Endothelial cell of hepatic sinusoid (primary cell): Measurements from ENCODE around the gene LHCGR.

Experiments used
- in situ Hi-C: cut with HindIII; loops from 2 replicates; pipeline ENCODE4 v1.10.0; 2017; ENCODE audit warnings: low sequenced_read_pairs

Gene LHCGR

DNA sequence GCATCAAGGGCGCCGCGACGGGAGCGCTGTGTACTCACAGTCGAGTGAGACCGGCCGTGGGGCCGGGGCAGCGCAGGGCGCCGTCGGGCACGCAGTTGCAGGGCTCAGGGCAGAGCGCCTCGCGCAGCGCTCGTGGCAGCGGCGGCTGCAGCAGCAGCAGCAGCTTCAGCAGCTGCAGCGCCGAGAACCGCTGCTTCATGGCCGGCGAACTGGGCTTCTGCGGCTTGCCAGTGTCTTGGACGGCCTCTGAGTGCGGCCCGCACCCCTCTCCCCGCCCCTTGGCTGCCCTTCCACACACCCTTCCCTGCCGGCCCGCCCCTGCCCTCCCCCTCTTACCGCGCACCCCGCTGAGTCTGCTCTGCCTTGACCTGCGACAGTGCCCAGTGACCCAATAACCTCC is at the start of gene LHCGR:
Gene LHCGR (minus strand): TSS at position 252 of the 400 bp plus-strand sequence. CDS start 53 bp downstream, at position 199.
- in situ Hi-C loops, result loop anchor here (10.0 kb wide), 1 partner anchor 101 kb away; no protein-coding TSS in a partner anchor

- in situ Hi-C loops, result no loop called here
Observed at GRCh38 chr2:48799601-48800000, 44.1 kb upstream of the LHCGR start.

- in situ Hi-C loops, result no loop called here
Observed at GRCh38 chr2:48795065-48795464, 39.5 kb upstream of the LHCGR start.

DNA sequence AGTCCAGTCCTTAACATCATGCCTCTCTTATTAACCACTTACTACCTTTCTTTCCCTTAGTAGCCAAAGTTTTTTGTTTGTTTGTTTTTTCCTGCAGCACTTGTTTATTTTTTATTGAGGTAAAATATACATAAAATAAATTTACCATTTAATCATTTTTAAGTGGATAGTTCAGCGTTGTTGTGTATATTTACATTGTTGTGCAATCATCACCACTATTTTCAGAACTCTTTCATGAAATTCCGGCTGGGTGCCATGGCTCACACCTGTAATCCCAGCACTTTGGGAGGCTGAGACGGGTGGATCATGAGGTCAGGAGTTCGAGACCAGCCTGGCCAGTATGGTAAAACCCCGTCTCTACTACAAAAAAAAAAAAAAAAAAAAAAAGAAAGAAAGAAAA is 38.1 kb upstream of the LHCGR start:
- in situ Hi-C loops, result no loop called here

GRCh38 chr2:48792030-48792429 is 36.5 kb upstream of the LHCGR start:
- in situ Hi-C loops, result no loop called here

DNA sequence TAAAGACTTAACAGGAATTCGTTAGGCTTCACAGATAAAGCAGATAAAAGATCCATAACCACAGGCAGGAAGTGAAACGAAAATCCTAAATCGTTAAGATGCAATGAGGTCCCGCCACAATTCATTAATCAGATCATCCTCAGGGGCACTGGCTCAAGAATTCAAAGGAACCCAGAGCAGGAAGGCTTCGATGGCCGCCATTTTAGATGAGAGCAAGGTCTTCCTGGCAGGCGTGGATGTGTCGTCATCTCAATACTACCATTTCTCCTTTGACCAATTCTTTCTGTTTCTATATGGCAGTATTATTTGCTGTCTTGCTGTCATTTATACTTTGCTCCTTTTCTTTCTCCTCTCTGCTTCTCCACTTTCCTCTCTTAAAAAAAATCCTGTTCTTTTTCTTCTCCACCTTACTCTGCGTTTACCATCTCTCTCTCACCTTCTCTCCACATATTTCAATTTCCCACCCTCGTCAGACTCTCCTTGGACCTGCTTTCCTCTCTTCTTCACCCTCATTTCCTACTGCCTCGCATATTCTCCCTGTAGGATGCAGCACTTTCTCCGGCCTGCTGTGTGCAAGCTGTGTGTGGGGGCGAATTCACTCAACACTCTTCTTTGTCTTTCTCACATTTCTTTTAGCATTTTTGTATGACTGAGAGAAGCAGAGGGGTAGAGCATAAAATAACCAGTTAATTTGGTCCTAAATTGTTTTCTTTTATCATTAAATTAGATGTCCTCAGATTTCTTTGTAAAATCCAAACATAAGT is 35.1 kb upstream of the LHCGR start:
- in situ Hi-C loops, result no loop called here

DNA sequence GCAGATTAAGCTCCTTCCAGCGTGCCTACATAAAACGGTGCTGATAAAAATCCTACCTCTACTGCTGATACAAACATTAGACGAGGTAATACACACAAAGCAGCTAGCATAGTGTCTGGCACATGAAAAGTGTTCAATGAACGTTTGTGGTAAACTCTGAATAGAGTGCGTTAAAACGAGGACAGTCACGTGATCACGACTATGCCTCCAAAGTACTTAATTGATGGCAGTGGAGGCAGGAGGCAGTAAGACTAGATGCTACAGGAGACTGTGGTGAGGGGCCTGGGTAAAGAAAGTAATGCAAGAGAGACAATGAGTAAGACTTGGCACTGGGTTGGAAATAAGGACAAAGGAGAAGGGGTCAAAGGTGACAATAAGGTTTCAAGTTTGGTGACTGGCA is 32.1 kb upstream of the LHCGR start:
- in situ Hi-C loops, result no loop called here

- in situ Hi-C loops, result no loop called here
Observed at GRCh38 chr2:48781366-48781765, 25.8 kb upstream of the LHCGR start.

DNA sequence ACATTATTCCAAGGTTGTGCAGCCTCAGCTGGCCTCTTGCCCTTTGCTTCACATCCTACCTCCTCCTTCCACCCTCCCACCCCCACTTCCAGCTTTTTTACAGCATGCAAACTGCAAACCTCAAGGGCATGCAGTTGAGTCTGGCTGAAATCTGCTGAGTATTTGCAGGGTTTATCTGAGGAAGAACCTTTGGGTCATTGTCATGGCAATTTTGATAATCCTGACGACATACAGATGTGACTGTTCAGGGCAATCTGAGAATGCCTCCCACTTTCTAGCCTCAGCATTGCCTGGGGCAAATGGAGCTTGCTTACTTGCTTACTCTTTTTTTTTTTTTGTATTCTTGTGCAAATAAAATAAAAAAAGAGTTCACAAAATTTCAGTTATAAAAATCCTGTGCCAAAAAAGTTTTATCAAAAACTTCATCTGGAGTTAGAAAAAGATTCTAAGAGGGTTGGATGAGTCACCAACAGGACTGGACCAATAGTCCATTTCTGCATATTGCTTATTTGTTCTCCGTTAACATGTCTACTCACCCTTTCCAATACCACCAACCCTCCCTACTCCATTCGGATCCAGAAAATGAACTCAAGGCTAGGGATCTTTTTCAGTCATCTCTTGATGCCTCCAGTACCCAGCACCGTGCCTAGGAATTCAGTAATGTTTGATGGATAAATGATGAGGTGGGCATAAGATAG is 23.6 kb upstream of the LHCGR start:
- in situ Hi-C loops, result no loop called here

DNA sequence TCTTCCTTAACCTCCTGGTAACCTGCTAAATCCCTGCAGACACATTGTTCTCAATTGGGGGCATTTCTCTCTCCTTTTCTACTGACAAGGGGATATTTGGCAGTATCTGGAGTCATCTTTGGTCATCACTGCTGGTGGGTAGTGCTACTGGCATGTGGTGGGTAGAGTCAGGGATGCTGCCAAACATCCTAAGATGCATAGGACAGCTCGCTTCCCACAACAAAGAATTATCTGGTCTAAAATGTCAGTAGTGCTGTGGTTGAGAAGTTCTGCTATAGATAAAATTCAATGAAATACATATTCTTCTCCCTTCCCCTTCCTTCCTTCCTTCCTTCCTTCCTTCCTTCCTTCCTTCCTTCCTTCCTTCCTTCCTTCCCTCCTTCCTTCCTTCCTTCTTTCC is 18.7 kb upstream of the LHCGR start:
- in situ Hi-C loops, result no loop called here

GRCh38 chr2:48771241-48772014 is 15.9 kb upstream of the LHCGR start:
- in situ Hi-C loops, result no loop called here

DNA sequence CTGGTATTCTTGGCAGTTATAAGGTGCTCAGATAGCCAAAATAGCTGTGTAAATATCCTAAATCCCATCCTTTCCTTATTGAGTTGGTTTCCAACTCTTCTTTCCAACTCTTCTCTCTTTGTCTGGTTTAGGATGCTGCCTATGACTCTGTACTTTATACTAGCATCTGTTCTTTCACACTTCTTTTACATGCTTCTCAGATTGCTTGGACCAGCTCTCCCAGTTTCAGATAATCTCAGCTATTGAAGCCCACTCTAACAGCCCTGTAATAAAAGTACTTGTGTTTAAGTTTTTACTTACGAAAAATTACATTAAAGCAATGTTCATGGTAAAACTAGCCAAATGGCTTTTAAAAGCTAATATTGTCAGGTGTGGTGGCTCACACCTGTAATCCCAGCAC is 14.7 kb upstream of the LHCGR start:
- in situ Hi-C loops, result no loop called here

DNA sequence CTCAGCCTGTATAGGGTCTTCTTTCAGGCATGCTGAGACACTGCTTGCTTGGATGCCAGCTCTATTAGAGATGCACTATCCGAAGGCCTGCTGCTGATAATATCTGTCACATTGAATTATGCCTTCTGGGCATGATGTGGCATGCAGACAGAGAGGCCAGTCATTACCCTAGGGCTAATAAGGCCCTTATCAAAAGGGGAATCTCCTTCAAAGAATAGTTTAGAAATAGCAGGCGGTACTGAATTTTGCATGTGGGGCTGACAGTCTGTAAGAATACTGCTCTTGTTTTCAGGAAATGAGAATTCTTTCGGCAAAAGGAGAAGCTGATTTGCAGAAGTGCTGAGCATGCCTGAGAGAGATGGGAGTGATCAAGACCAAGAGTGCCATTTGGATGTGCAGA is 13.1 kb upstream of the LHCGR start:
- in situ Hi-C loops, result no loop called here

GRCh38 chr2:48767330-48767729 is 11.8 kb upstream of the LHCGR start:
- in situ Hi-C loops, result no loop called here

DNA sequence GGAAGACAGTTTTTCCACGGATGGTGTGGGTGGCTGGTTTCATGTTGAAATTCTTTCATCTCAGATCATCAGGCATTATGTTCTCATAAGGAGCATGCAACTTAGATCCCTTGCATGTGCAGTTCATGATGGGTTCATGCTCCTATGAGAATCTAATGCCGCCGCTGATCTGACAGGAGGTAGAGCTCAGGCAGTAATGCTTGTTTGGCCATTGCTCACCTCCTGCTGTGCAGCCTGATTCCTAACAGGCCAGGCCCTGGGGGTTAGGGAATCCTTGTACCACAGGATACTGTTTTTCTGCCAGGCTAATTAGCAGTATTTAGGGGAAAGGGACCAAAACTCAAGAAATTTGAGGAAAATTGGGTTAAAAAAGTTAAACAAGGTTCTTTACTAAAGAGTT is 5.3 kb upstream of the LHCGR start:
- in situ Hi-C loops, result no loop called here

- in situ Hi-C loops, result loop anchor here (10.0 kb wide), 1 partner anchor 105 kb away; no protein-coding TSS in a partner anchor
Observed at GRCh38 chr2:48759682-48760081, 4.2 kb upstream of the LHCGR start.

DNA sequence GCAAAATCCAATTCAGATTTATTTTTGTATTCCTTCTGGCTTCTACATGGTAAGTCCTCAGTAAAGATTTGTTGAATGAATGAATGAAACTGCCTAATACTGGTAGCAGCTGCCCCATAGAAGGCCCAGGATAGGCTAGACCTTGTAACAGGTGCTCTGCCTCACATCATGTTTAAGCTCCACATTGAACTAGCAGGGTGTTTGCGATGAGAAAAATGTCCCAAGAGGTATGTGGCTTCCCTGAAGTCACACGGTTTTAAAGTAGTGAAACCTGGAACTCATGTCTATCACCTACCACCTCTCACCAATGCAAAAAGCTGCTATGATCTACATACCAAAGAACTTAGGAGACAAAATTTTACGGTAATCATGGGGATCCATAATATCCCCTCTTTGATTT is 765 bp upstream of the LHCGR start:
- in situ Hi-C loops, result loop anchor here (10.0 kb wide), 1 partner anchor 101 kb away; no protein-coding TSS in a partner anchor

- in situ Hi-C loops, result loop anchor here (10.0 kb wide), 1 partner anchor 100 kb away; no protein-coding TSS in a partner anchor
Observed at GRCh38 chr2:48754874-48755273, 650 bp downstream of the LHCGR start.

GRCh38 chr2:48753228-48753627 is 2.3 kb downstream of the LHCGR start:
- in situ Hi-C loops, result loop anchor here (10.0 kb wide), 1 partner anchor 98 kb away; no protein-coding TSS in a partner anchor

GRCh38 chr2:48750128-48750739 is 5.3 kb downstream of the LHCGR start:
- in situ Hi-C loops, result loop anchor here (10.0 kb wide), 1 partner anchor 95 kb away; no protein-coding TSS in a partner anchor
